GM06990 (cell line): ENCODE results near the gene USP22.

Source experiments
- DNase-seq: peaks from one replicate; pipeline ENCODE4 v3.0.0-alpha.2; 2011; ENCODE audit not compliant: insufficient read length; ENCODE audit errors: extremely low read depth
- H3K27me3 ChIP-seq: replicated peaks from 2 replicates; pipeline ENCODE4 v1.6.0; 2011; ENCODE audit warnings: low read length; ENCODE audit not compliant: control insufficient read depth, insufficient read depth
- H3K36me3 ChIP-seq: 2 replicates; pipeline ENCODE4 v1.5.1; 2011; ENCODE audit warnings: low read length; ENCODE audit not compliant: control insufficient read depth, insufficient read depth
- H3K4me3 ChIP-seq: replicated peaks from 2 replicates; pipeline ENCODE4 v1.5.1; 2011; ENCODE audit warnings: low read depth, mild to moderate bottlenecking, control low read depth, low read length
- TF ChIP-seq, protein P1 (sequence below): IDR thresholded peaks from 2 replicates; pipeline ENCODE4 v1.5.1; 2011; ENCODE audit warnings: low read length, control low read depth, mild to moderate bottlenecking, inconsistent platforms; ENCODE audit not compliant: insufficient read depth, poor library complexity, severe bottlenecking

Gene USP22

DNA sequence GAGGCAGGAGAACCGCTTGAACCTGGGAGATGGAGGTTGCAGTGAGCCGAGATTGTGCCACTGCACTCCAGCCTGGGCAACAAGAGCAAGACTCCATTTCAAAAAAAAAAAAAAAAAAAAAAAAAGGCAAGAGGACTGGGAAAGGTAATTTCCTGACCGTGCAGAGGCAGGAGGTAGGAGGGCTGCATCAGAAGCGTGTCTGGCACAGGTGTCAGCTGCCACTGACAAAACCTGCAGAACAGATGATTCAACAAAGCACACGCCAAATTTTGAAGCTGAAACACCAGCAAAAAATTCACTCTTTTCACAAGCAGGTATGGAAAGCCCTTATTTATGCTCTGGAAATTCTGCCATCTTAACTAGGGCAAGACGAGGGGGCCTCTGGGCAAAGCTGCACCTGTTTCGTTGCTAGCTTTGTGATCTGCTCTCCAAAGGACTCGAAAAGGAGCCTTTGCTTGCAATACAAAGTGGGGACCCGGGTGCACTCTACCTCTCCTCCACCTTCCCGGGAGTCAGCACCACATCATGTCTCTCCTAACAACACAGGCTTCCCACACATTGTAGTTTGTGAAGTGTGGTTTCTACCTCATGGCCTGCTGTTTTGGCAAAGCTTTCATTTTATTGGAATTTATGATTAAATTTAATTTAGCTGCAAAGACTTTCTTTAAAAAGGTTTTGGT is 33.7 kb downstream of the USP22 start:
- no peak for DNase-seq
- peaks cover 66% of the 10 kb centered on the region for H3K36me3 ChIP-seq
- H3K27me3 ChIP-seq, result no peaks in the 10 kb centered on the region
- TF ChIP-seq, protein P1, sequence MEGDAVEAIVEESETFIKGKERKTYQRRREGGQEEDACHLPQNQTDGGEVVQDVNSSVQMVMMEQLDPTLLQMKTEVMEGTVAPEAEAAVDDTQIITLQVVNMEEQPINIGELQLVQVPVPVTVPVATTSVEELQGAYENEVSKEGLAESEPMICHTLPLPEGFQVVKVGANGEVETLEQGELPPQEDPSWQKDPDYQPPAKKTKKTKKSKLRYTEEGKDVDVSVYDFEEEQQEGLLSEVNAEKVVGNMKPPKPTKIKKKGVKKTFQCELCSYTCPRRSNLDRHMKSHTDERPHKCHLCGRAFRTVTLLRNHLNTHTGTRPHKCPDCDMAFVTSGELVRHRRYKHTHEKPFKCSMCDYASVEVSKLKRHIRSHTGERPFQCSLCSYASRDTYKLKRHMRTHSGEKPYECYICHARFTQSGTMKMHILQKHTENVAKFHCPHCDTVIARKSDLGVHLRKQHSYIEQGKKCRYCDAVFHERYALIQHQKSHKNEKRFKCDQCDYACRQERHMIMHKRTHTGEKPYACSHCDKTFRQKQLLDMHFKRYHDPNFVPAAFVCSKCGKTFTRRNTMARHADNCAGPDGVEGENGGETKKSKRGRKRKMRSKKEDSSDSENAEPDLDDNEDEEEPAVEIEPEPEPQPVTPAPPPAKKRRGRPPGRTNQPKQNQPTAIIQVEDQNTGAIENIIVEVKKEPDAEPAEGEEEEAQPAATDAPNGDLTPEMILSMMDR, result no peak
- H3K4me3 ChIP-seq, result no peak overlapping the region

DNA sequence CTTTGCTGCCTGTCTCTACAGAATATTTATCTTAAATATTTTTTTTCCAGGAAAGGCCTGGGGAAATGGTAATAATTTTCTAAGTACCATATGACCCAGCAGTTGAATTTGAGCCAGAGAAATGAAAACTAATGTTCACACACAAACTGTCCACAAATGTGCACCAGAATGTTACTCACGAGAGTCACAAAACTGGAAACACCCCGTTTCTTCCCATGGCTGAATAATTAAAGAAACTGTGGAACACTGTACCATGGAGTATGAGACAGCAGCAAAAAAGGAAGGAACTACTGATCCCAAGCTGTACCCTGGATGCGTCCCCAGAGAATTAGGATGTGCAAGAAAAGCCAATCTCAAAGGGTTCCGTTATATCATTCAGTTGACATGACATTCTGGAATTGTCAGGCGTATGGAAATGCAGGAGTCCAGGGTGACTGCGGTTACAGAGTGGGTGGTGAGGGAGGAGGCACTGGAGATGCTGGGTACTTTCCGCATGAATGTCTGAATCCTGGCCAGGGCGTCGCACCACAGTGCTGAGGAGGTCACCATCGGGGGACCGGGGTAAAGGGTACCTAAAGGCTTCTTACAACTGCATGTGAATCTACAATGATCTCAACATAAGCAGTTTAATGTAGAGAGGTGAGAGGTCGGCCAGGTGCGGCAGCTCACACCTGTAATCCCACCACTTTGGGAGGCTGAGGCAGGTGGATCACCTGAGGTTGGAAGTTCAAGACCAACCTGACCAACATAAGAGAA is 34.5 kb downstream of the USP22 start:
- no peaks in the 10 kb centered on the region for H3K27me3 ChIP-seq
- peaks cover 72% of the 10 kb centered on the region for H3K36me3 ChIP-seq
- H3K4me3 ChIP-seq, result no peak overlapping the region
- no peak for DNase-seq
- TF ChIP-seq, protein P1, result no peak

DNA sequence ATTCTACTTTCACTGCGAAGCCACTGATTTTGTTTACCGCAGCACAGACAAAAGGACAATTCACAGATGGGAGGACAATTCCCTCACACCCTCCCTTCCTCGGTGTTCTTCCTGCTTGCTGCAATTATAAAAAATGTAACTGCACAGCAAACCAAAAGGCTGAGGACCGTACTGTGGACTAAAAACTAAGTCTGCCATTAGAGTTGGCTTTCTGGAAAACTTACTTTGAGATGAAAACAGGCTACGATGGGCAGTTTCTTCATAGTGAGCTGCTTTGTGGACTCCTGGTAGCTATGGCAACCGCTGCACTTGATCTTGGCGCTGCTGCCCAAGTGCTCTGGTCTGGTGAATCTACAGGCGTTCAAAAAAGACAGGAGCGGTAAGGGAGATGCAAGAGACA is 35.2 kb downstream of the USP22 start:
- no peak for DNase-seq
- Histone ChIP-seq H3K36me3 (peaks cover 72% of the 10 kb centered on the region), H3K27me3 (no peaks in the 10 kb centered on the region), H3K4me3 (no peak overlapping the region)
- TF ChIP-seq, protein P1, result no peak

DNA sequence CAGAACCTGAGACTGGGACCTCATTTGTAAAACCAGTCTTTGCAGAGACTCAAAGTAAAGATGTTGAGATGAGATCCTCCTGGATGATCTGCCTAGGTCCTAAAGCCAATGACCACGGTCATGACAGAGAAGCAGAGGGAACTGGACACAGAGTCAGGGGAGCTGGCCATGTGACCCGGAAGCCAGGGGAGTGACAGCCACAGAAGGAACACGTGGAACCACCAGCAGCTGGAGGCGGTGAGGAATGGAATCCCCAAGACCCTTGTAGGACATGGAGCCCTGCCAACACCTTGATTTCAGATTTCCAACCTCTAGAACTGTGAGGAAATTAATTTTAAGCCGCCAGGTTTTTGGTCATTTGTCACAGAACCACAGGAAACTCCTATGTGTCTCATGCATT is 37.0 kb downstream of the USP22 start:
- TF ChIP-seq, protein P1, result no peak
- Histone ChIP-seq H3K4me3 (no peak overlapping the region), H3K36me3 (peaks cover 67% of the 10 kb centered on the region), H3K27me3 (no peaks in the 10 kb centered on the region)
- DNase-seq, result no peak

DNA sequence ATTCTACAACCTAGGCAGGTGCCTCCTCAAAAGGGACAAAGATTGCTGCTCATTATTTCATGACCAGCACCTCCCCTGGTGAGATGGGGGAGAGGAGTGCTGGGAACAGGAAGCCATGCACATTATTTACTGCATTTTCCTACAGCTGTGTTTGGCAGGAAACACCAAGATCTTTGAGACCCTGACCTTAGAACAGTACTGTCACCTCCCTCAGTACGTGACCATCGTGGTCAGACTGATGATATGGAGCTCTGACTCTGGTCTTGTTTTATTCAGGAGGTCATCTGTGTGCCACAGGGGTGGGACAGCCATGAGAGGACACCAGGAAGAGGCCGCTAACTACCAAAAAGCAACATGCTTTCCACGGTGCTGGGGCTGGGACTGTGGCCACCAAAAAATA is 37.4 kb downstream of the USP22 start:
- peaks cover 65% of the 10 kb centered on the region for H3K36me3 ChIP-seq
- no peak for DNase-seq
- TF ChIP-seq, protein P1, result no peak
- H3K27me3 ChIP-seq, result no peaks in the 10 kb centered on the region
- H3K4me3 ChIP-seq, result no peak overlapping the region
